GM19468 (cell line): Measurements from ENCODE around the gene MYOZ2.
"Not testable (repeated sequence)": the region's sequence is repeated elsewhere in the genome, so short reads cannot be mapped to it uniquely, and the experiment has no call there.

ENCODE experiments used
- ATAC-seq: cut with Tn5 transposase; IDR thresholded peaks from one replicate; pipeline ENCODE4 v1.9.1; 2021; ENCODE audit warnings: mild to moderate bottlenecking, moderate library complexity, moderate number of reproducible peaks; ENCODE audit not compliant: unreplicated experiment; ENCODE audit errors: extremely low read depth

Gene MYOZ2

DNA sequence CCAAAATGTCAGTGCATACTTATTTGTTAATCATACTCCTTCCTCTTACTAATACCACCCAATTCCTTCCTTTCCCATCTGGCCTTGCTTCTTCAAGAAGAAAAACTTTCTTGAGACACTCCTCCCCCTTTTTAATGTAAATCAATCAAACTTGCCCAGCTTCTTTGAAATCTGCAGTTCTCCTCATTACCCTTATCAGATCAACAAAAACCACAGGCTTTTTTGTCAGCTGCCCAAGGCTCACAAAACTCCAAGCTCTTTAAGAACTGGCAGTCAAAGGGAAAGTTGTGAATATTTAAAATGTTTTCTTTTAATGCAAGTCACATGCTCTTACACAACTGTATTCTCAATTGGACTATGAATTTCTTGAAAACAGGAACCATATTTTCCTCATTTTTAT lies 11.3 kb upstream of the MYOZ2 start:
- ATAC-seq: no peak

DNA sequence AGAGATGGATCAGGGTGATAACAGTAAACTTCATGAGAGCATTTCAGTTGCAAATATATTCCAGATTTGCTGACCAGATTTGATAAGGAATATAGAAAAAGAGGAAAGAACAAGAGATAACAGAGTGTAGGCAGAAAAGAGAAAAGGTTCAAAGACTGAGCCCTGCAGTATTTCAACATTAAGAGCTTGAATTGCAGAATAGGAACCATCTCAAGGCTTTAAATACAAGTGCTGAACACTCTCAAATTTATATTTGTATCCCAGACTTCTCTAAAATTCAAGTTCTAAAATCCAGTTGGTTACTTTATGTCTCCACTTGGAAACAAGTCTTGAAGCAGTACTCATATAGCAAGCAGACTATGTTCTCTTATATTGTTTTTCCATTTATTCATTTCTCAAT lies 9.7 kb upstream of the MYOZ2 start:
- ATAC-seq: no peak

DNA sequence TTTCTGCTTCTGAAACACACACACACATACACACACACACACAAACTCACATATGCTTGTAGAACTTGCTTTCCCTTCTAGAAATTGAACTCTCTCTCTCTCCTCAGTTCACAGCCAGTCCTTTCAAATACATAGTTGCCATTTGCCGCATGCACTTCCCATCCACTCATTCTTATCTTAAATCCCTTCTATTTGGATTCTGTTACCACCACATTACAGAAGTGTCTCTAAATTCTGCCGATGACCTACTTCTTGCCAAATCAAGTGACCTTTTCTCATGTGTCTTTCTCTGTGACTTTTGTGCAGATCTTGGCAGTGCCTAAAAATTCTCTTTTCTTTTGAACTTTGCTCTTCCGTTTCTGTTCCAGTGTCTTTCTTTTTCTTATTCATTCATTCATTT lies 7.5 kb upstream of the MYOZ2 start:
- no peak for ATAC-seq

DNA sequence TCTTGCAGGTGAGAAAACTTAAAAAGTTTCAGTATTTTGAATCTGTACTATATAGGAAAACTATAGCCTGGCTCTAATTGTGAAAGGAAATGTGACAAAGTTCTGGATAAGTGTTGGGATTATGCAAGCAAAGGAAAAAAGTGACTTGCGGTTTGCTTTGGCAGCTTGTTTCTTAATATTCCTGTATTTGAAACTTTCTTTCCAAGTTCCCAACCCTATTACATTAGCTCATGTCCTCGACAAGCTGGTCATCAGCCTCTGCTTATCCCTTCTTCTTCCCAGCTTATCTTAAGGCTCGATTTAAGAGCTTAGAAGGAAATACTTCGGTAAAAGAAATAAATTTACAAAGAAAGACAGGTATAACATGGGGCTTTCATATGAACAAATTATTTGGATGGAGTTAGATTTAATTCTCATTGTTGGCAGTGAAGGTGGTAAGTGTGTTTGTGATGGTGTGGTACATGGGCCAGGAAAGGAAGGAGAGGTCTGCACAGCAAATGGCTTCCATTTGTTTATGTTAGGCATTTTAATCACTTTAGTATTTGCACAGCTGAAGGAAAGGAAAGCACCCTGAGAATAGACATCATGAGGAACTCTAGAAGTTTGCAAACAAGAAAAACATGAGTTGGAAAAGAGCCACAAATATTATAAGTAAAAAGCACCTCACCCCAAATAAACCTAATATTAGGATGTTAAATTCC lies 5.1 kb upstream of the MYOZ2 start:
- ATAC-seq: no peak

DNA sequence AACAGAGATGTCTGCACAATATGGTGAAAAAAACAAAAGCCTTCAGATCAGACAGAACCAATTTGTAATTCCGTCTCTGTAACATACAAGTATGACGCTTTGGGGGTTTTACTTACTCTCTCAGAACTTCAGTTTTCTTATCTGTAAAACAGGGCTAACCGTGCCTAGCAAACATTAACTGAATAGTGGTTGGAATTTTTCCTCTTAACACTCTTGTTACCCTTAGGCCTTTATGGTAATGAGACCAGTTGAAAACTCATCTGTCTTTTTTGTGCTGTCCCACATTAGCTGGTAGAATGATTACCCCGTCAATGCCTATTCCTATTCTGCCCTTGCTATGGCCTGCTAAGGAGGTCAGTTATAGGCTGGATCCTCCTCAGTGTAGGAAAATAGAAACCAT lies 4.5 kb upstream of the MYOZ2 start:
- no peak for ATAC-seq

DNA sequence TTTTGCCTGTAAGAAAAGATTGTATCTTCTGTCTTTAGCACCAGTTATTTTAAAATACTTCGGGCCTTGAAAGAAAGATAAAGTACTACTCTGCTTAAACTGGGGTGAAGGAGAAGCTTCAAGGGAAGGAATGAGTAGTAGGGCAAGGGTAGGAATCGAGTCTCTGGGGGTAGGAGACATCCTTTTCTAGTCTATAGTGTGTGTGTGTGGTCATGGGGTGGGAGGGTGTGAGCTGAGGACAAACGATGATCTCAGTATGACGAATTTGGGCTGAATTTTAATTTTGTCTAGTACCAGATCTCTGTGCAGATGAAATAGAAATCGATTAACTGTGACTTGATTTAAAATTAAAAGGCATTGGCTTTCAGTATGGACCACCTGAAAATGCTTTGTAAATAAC lies 3.3 kb upstream of the MYOZ2 start:
- ATAC-seq: no peak

DNA sequence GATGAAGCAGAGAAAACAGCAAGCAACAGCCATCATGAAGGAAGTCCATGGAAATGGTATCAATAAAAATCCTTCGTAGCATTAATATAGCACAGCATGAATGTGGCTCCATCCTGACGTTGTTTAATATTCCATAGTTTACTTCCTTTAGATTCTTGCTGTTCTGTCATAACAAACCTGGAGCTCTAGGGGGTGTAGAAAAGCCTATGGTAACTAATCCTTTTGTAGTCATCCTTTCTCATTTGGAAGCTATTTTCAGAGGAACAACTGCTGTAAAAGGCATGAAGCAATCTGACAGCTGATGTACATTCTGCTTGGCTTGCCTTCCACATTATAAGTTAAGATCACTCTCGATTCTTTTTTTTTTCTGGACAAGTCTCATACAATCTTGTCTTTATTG lies 914 bp downstream of the MYOZ2 start:
- ATAC-seq: no peak

DNA sequence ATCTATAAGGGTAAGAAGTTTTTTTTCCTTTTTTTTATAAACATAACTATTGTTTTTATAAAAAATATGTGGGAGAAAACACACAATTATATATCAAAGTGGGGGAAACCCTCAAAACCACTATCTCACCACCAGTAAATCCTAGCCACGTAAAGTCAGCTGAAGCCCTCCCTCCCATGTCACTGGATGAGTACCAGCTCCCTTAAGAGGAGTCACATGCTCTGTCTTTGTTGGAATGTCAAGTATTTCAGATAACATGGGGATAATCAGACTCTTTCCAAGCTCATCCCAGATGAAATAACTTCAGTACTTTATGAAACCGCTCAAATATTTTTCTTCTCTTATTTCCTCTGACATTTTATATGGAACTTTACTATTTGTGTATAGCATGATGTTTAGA lies 2.4 kb downstream of the MYOZ2 start:
- no peak for ATAC-seq

DNA sequence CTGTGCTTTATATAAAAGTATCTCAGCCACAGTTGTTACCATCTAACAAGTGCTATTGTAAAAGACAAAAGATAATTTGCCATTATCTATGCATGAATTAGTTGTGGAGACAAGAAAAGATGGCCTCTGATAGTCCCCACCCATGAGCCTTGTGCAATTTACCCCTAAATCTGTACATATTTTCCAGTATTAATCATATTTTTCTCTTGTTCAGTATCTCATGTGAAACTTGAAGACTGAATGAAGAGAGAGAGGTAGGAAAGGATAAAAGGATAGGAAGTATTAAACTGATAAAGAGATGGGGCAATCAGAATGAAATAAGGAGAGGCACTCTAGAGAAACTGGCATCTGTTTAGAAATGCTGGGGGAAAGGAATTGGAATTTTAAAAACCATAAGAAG lies 3.7 kb downstream of the MYOZ2 start:
- no peak for ATAC-seq

DNA sequence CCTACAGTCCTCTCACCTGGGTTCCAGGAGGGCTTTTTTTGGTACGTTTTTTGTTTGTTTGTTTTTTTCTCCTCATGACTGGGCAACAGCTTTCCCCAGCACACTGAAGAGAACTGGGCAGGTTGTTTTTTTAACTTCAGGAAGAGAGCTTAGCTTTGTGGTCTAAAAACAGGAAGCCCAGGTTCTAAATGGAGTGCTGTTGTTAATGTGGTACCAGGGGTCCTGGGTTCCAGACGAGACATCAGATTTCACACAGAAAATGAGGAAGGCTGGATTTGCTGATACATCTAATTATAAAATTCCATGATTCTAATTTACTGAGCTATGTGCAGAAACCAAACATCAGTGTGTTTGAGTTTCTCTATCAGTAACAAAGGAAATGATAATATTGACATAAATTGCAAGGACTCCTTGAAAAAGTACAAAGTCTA lies 4.2 kb downstream of the MYOZ2 start:
- no peak for ATAC-seq

DNA sequence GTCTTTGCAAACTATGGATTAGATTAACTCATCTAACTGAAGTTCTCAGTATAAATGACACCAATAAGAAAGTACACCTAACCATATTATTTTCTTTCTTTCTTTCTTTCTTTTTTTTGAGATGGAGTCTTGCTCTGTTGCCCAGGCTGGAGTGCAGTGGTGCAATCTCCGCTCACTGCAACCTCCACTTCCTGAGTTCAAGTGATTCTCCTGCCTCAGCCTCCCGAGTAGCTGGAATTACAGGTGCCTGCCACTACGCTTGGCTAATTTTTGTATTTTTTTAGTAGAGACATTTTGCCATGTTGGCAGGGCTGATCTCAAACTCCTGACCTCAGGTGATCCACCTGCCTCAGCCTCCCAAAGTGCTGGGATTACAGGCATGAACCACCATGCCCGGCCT lies 5.7 kb downstream of the MYOZ2 start:
- ATAC-seq: not testable (repeated sequence)

DNA sequence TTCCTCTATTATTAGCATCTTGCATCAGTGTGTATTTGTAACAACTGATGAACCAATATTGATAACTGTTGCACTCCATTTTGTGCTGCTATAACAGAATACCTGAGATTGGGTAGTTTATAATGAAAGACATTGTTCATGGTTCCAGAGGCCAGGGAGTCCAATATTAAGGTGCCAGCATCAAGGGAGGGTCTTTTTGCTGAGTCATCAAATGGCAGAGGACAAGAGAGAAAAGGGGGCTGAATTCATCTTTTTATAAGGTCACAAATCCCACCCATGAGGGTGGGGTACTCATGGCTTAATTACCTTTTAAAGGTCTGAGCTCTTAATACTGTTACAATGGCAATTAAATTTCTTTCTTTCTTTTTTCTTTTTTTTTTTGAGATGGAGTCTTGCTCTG lies 7.2 kb downstream of the MYOZ2 start:
- ATAC-seq: no peak

DNA sequence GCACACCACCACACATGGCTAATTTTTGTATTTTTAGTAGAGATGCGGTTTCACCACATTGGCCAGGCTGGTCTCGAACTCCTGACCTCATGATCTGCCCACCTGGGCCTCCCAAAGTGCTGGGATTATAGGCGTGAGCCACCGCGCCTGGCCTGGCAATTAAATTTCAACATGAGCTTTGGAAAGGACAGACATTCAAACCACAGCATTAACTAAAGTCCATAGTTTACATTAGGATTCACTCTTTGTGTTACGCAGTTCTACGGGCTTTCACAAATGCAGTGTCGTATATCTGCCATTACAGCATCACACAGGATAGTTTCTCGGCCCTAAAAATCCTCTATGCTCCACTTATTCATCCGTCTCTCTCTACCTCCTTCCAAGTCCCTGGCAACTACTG lies 7.7 kb downstream of the MYOZ2 start:
- ATAC-seq: not testable (repeated sequence)

DNA sequence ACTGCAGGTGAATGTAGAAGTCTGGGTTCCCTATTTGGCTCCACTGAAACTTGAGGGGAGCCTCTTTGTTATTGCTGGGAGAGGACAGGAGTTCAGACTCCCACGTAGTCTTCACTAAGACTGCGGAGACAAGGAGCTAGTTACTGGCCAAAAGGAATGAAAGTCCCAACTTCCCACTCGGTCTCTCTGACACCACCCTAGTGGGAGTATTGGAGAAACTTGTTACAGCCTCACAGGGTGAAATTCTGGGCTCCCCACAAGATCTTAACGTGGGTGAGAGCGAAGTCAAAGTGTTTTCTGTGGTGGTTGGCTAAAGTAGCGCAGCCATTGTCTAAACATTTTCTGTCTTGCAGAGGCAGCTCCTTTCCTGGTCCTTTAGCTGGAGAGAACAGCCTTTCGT lies 13.5 kb downstream of the MYOZ2 start:
- no peak for ATAC-seq

DNA sequence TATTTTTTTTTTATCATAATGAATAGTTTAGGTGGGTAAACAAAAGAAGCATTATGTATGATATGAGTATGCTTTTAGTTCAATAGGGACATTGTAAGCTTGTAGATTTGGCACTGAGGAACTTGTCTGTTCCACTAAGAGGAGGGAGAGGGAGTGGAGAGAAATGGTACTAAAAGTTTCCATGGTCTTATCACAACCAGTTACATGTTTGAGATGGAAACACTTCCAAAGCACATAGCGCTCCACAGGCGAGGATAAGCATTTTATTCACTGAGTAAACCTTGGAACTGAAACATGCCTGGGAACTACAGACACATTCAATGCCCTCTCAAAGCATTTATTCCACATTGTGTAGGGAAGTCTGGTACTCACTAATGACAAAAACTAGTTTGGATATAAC lies 15.5 kb downstream of the MYOZ2 start:
- no peak for ATAC-seq

DNA sequence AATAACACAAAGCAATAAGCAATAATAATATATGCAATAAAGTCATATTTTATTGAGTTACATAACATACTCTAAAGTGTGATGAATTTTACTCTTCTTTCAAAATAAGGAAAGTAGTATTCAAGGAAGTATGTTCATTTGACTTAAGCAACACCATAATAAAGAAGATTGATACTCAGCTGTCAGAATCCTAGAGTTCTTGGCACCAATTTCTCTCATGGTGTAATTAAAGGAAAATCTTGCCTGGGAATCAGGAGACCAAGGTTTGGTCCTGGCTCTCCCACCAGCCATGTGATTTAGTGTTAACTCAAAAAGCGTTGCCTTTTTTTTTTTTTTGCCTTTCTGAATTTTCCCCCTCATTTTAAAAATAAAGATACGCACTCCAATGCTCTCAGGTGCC lies 17.1 kb downstream of the MYOZ2 start:
- no peak for ATAC-seq

DNA sequence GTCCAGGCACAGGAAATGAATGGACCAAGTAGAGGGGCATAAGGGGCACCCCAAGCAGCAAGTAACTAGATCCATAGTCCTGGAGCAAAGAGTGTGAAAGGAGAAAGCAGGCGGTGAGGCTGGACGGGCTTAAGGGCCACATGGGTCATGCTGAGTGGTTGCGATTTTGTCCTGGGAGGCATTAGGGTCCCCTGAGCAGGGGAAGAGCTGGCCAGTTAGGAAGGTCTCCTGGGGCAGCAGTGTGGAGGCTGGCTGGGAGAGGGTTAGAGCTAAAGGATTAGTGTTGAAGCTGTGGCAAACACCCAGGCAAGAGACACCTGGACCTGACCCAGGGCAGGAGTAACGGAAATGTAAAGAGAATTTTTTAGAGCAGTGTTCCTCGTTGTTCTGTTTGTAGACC lies 26.5 kb downstream of the MYOZ2 start:
- ATAC-seq: no peak

DNA sequence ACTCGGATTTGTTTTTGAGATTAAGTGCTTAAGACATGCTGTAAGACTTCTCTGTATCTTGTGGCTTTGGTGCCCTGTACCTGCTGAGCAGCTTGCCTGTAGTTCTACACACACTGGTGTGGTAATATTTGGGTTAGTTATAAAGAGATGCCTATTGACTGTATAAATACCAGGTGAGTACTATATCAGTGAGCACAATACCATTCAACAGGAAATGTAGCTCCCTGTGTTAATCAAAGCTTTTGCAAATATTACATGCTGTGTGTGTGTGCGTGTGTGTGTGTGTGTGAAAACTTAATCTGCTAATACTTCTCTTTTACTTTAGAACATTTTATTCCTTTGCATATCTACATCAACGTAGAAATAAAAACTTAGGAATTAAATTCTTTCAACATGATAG lies 30.1 kb downstream of the MYOZ2 start:
- ATAC-seq: no peak

DNA sequence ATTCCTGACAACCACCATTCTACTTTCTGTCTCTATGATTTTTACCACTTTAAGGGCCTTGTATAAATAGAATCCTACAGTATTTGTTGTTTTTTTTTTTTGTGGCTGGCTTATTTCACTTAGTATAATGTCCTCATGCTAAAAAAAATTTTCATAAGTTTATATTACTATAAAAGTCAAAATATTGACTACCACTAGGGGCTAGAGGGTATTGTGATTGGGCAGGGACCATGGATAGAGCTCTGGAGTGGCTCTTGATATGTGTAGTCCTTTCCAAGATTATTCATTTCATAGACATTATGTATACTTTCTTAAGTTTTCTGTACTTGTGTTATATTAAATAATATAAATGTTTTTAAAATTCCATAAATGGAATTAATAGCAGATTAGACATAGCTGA lies 34.6 kb downstream of the MYOZ2 start:
- ATAC-seq: no peak

DNA sequence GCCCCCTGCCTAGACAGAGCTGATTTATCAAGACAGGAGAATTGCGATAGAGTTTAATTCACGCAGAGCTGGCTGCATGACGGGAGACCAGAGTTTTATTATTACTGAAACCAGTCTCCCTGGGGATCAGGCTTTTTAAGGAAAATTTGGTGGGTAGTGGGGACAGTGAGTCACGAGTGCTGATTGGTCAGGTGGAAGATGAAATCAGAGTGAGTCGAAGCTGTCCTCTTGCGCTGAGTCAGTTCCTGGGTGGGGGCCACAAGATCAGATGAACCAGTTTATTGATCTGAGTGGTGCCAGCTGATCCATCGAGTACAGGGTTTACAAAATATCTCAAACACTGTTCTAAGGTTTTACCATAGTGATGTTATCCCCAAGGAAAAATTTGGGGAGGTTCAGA lies 36.6 kb downstream of the MYOZ2 start:
- no peak for ATAC-seq

DNA sequence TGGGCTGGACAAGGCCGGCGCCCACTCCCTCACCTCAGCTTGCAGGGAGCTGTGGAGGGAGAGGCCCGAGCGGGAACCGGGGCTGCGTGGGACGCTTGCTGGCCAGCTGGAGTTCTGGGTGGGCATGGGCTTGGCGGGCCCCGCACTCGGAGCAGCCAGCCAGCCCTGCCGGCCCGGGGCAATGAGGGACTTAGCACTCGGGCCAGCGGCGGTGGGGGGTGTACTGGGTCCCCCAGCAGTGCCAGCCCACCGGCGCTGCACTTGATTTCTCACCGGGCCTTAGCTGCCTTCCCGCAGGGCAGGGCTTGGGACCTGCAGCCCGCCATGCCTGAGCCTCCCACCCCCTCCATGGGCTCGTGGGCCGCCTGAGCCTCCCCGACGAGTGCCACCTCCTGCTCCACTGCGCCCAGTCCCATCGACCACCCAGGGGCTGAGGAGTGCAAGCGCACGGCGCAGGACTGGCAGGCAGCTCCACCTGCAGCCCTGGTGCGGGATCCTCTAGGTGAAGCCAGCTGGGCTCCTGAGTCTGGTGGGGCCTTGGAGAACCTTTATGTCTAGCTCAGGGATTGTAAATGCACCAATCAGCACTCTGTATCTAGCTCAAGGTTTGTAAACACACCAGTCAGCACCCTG lies 38.2 kb downstream of the MYOZ2 start:
- not testable (repeated sequence) for ATAC-seq

DNA sequence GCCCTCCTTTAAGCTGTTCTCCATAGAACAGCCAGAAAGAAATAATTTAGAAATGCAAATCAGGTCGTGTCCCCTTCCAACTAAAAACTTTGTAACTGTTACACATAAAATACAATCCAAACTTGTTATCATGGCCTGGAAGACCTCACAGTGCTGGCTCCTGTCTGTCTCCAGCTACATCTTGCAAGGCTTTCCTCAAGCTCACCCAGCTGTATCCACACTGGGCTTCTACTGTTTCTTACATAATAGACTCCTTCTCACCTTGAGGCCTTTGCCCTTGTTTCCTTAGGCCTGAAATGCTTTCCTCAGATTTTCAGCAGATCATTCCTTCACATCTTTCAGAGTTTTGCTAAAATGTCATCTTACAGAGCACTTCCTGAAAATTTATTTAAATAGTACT lies 43.4 kb downstream of the MYOZ2 start:
- no peak for ATAC-seq
